Activated T-helper 1 cell treated with Interleukin-2 at 50 U/mL for 16 hours (primary cell): ENCODE results near the gene TNIK.

Source experiments
- DNase-seq: peaks from one replicate; pipeline ENCODE4 v3.0.0-alpha.2; 2020; ENCODE audit warnings: low read depth

TNIK gene

DNA sequence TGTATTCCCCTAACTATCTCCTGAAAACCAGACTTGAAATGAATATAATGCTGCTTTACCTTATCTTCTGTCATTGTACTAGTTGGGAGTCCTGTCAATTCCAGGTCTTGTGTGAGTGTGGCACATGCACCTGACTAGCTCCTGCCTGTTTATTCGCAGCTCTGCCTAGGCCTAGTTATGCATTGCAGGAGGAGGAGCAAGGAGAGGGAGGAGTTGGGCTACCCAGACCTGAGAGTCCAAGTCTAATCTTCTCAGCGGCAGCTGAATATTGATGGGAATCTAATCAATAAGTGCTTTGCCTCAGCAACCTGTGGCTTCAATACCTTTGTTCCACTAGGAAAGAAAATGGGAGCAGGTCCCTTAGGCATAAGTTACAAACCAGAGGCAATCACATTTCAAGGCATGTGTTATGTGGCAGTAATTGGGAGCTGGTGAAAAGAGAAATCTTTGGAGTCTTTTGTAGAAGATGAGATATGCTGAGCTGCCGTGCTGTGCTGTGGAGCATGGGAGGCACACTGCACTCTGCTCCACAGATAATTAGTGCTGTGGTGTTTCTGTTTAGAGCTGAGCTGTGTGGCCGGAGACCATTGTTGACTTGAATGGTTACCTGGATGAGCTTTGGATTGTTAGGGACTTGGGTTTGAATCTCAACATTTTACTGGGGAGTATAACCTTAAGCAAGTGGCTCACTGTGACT, 433.5 kb downstream of the TNIK start, which contains the start of gene SLC2A2:
Gene SLC2A2 (minus strand): TSS at position 124 of the 697 bp plus-strand sequence. CDS start 50 bp downstream, at position 74.
- no peak for DNase-seq

DNA sequence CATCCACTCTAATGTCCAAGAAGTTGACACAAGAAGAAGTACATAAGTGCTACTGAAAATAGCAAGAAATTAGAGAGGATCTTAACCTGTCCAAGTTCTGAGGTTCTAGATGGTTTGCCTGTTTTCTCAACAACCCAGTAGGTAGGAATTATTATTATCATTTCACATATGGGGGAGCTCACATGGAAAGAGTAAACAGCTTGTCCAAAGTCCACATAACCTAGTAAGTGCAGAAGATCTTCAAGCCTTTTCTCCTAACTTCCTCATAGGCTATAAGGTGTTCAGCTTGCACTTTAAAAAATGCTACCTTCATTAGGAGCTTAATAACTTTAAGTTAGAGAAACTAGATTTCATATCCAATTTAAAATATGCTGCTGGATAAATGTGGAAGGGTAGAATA, 436.6 kb downstream of the TNIK start:
- no peak for DNase-seq

- no peak for DNase-seq
Measured at GRCh38 chr3:171021377-171021776, 438.8 kb downstream of the TNIK start.

- DNase-seq = no peak
Measured at GRCh38 chr3:171018156-171018935, 441.9 kb downstream of the TNIK start.

GRCh38 chr3:171013822-171014748, 446.1 kb downstream of the TNIK start:
- no peak for DNase-seq

GRCh38 chr3:171011873-171012336, 448.3 kb downstream of the TNIK start:
- DNase-seq = no peak
